Measurements from ENCODE around the gene SMG9.

GRCh38 chr19:43799502-43800142 is 44.9 kb upstream of the SMG9 start:
- no peak for TF ChIP-seq CTCF (IDR thresholded peaks at IDR 0.05; ENCODE audit: low read depth, low read length)
- TF ChIP-seq POLR2A (IDR thresholded peaks at IDR 0.05; ENCODE audit: extremely low read depth, insufficient read length), result no peak
- TF ChIP-seq MAX (IDR thresholded peaks at IDR 0.05; ENCODE audit: low read depth, low read length), result no peak

Measured in NB4 (cell line).